NCI-H82 treated with DMSO at 0.1 percent for 48 hours (cell line): ENCODE results near the gene SPATA17.
"Not testable (repeated sequence)": the region's sequence is repeated elsewhere in the genome, so short reads cannot be mapped to it uniquely, and the experiment has no call there.

Experiments used
- DNase-seq: peaks from one replicate; lab custom pipeline; 2025; ENCODE audit not compliant: unreplicated experiment; lab: John Stamatoyannopoulos, UW

SPATA17 gene

DNA sequence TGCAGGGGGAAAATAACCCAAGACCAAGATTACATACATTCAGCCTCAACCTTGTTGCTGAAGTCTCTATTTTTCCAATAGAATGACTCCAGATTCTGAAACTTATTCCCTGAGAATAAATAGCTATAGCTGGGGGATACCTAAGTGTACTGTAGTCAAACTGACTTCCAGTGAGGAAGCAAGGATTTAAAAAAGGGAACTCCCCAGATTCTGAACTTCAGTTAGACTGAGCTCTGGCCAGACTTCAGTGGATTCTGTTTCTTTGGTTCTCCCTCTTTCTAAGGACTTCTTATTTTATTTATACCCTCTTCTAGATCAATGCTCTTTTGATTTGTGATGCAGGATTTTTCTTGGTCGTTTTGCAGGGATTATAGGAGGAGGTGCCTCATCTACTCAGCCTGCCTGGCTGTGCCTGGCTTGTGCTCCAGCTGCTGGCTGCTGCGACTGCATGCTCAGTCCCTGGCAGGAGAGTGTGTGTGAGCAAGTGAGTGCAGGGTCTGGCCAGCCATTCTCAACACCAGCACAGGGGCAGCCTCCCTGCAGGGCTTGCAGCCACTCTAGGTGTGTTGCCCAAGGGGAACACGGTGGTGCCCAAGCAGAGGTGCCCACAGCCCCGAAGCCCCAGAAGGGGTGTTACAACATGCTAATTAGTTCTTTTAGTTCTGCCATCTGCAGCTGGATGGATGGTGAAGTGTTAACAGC is 43.0 kb downstream of the SPATA17 start:
- DNase-seq: no peak

DNA sequence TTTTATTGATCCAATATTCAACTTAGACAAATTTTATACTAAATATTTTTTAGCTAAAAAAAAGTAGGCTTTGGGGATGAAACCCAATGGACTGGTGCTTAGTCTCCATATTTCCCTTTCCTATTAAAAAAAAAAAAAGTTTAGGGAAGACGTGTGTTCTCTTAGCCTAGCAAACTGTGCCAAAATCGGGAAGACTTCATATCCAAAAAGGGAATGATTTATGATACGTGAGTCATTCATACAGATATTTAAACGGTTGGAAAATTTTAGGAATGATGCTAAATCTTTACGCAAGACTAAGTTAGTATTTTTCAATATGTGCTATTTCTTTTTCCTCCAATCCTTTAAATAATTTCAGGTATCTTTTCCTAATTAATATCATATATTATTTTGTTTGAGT is 50.7 kb downstream of the SPATA17 start:
- no peak for DNase-seq

DNA sequence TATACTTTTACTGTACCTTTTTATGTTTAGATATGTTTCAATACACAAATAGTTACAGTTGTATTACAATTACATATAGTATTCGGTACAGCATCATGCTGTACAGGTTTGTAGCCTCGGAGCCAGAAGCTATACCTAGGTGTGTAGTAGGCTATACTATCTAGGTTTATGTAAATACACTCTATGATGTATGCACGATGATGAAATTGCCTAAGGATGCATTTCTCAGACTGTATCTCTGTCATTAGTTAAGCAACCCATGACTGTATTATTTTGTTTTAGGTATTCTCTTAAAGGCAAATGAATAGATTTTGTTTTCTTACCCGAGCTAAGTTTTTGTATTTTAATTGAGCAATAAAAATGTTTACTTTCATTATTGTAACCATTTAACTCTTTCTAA is 56.4 kb downstream of the SPATA17 start:
- no peak for DNase-seq

DNA sequence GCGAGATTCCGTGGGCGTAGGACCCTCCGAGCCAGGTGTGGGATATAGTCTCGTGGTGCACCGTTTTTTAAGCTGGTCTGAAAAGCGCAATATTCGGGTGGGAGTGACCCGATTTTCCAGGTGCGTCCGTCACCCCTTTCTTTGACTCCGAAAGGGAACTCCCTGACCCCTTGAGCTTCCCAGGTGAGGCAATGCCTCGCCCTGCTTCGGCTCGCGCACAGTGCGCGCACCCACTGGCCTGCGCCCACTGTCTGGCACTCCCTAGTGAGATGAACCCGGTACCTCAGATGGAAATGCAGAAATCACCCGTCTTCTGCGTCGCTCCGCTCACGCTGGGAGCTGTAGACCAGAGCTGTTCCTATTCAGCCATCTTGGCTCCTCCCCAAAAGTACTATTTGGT is 65.0 kb downstream of the SPATA17 start:
- DNase-seq: not testable (repeated sequence)

DNA sequence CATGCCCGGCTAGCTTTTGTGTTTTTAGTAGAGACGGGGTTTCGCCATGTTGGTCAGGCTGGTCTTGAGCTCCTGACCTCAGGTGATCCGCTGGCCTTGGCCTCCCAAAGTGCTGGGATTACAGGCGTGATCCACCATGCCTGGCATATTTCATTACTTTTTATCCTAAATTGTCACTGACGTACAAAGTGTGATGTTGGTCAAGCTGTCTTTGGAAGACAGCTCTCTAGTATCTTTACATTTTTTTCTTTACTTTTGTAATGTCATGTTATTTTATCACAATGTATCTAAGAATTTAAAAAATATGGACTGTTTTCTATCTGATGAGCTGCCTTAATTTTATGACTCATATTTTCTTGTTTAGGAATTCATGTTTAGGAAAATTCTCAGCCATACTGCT is 72.2 kb downstream of the SPATA17 start:
- no peak for DNase-seq

DNA sequence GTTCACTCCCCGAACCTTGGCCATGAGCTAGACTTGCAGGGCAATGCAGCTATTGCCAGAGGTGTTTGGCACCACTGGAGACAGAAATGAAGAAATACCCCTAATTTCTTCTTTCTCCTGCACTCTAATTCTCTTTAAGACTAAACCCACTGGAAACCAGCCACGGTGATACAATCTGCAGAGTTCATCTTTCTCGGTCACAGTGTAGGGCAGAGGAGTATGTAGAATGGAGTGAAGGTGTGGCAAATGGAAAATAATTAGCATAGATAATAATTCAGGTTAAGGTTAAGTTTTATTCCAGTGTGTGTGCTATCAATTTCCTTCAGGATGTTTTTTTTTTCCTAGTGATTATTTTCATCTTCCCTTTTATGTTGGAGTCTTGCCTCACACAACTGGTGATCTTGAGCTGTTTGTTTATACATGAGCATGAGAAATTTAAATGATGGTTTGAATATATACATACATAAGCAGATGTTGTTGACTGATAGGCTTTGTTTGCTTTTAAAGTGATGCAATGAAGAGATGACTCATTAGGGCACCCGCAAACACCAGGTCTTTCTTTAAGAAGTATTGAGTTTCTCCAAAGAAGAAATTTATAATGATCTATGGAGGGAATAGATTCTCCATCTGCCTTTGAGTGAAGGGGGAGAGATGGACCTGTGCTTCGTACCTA is 81.9 kb downstream of the SPATA17 start:
- no peak for DNase-seq

DNA sequence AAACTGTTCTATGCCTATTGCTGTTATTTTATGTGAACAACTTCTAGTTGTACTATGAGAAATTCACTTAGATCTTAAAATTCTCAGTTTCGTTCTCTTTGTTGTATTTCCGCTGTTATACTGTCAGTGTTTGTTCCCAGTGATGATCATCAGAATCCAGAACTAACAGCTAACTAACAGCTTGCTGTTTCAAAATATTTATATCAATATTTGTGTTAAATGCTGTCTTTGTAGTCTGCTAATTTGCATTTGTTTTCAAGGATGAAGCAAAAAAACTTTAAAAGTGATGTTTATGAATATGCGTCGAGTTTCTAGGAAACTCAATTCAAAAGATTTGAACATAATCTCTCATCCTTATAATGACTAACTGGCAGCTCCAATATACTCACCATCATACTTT is 84.5 kb downstream of the SPATA17 start:
- no peak for DNase-seq

DNA sequence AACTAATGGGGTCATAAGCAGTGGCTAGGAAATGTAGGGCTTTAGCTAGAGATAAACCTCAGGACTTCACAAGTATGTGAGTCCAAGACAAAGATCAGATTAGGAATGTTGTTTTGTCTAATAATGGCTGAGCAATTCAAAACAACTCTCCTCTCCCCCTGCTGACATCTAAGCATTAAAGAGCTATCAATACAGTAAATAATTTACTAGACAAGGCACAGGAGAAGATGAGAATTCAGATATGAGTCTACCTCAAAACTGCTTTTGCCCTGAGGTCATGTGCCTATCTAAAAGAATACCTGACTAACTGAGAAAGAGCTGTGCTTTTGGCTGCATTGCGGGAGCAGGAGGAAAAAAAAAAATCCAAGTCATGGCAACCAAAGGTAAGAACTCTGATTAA is 86.8 kb downstream of the SPATA17 start:
- DNase-seq: no peak

DNA sequence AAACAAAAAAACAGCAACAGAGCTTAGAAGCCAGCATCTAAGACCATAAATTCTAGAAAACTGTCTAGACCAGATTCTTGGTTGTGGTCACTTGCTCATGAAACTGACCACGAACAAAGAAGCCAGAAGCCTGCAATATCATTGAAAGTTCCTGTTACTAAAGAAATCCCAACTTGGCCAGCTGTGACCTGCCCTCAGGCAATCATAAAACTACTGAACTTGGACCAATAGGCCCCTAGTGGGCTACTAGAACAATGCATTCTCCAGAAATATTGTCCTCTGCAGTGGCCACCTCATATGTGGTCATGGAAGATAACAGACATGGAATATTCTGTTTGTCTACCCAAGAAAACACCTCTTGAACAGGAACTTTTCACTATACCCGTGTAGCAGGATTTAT is 87.7 kb downstream of the SPATA17 start:
- no peak for DNase-seq

DNA sequence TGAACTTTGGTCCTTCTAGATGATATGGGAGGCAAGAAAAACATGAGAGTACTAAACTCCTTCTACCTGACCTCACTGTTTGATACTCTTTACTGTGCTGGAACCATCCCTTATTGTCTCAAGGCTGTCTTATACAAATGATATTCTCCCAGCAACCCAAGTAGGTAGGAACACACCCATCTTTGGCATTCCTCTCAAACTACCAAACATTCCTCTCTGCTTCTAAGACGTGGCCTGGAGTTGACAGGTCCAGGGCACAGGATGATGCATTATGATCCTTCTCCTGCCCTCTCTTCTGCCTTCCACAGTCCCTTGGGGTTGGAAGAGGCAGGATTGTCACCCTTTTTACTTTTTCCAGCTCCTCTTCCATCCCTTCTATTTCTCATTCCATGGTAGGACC is 90.5 kb downstream of the SPATA17 start:
- no peak for DNase-seq

DNA sequence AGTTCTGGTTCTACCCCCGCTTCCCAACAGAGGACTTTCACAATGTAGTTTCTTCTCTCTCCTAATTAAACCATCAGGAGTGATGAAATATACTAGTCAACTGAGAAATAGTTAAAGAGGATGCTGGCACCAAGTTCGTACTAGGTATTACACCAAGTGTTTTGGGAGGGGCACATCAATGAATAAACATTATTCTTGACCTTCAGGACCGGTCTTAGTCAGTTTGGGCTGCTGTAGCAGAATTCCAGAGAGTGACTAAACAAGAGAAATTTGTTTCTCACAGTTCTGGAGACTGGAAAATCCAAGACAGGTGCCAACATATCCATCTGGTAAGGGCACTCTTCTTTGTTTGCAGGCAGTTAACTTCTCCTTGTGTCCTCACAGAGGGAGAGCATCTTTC is 103.8 kb downstream of the SPATA17 start:
- no peak for DNase-seq

DNA sequence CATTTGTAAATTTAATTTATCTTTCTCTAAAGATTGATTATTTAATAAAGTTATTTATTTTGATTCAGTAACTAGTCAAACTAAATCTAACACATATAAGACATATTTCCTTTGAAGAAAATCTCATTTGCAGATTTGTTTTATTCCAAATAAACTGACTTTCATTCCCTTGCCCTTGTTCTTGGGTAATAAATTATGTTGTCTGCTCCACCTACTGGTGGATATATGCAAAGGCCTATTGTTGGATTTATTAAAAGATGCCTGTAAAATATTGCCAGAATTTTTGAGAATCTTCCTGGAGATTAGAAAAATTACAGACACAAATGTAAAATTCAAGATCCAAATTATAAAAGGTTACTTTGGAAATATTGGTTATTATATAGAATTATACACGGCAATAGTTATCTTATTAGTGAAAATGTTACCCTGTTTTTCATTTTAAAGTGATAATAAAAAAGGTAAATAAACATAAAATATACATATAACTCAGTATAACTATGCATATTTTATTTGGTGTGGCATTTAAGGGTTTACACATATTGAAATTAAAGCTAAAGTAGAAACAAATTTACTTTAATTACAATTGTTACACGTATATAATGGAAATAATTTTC is 116.1 kb downstream of the SPATA17 start:
- peak; percentile 27 for DNase-seq

DNA sequence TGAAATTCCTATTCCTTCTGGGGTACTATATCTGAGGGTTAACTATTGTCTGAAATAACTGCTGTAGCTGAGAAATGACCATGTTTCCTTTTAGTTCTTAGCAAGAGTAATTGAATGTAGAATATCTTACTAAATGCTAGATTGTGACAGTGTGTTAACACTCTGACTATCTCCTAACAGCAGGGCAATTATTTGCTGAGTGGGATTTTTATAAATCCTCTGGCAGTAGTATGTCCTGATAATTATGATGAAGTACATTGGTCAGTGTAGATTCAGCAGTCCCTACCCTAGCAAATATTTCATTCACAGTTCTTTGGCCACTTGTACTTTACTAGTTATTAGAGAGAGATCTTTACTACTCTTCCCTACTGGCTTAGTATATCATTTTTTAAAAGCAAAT is 138.6 kb downstream of the SPATA17 start:
- DNase-seq: no peak

DNA sequence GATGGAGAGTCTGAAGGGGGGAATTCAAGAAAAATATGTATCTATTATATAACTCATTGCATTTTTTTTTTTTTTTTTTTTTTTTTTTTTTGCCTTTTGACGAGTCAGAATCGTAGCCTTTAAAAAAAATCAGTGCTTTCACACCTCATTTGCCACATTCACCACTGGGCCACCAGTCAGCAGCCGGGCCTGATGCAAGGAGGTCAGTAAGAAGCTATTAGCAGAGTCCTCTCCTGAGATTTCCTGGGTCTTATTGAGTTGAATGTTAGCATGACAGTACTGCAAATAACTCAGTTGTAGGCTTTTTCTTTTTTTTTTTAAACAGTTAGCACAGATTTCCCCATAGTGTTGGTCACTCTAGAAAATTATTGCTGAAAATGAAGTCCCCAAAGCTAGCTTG is 139.8 kb downstream of the SPATA17 start:
- DNase-seq: no peak

DNA sequence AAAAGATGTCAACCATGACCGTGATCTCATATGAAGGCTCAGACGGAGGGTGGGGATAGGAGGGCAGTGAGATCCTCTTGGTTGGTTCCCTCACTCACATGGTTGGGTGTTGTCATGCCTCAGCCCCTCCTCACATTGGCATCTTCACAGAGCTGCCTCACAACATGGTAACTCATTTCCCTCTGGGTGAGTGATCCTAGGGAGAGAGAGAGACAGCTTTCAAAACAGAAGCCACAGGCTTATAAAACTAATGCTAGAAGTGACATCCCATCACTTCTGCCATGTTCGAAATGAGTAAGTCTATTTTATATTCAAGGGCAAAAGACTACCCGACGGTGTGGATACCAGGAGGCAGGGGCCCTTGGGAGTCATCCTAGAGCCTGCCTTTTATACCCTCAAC is 145.5 kb downstream of the SPATA17 start:
- DNase-seq: no peak

DNA sequence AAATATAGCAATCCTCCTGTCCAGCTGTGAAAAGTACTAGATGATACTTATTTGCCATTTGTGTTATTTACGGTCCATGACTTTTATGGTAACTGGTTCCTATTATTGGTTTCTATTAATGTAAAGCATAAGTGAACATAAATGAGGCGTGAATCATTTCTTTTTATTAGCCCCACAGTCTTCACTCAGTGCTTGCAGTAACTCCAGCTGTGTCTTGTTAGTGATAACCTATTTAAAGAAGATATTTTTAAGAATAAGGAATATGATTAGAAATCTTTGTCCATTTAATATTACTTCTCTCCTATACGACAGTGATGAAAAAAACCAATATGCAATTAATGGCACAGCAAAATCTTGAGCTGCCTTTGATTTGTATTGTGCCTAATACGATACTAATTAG is 149.9 kb downstream of the SPATA17 start:
- no peak for DNase-seq

DNA sequence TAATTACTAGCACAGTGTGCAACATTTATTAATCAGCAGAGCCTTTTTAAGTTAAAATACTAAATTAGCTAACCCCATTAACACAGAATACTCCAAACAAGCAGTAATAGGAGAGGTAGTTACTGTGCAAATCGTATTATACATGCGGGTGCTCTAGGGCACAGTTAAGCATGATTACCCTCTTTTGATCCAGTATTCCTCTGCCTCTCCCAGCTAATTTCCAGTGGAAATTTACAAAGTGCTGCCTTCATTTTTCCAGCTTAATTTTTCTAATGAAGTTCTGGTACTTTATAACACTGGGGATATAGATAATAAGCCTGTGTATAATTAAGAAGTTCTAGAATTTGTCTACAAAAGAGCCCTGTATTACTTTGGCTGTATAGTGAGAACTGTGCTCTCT is 159.9 kb downstream of the SPATA17 start:
- no peak for DNase-seq

DNA sequence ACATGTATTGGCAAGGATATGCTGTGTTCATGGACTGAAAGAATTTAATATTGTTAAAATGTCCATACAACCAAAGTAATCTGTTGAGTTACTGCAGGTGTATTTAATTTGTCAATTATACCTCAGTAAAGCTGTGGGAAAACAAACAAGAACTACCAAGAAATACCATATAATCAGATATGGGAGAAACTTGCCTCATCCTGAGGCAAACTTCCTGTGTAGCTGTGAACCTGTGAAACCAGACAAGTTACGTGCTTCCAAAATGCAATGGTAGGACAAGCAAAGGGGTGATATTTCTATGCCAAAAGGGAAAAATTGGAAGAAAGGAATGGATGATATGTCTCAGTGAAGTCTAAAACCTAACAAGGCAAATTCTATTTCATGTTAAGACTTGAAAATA is 174.6 kb downstream of the SPATA17 start:
- no peak for DNase-seq

DNA sequence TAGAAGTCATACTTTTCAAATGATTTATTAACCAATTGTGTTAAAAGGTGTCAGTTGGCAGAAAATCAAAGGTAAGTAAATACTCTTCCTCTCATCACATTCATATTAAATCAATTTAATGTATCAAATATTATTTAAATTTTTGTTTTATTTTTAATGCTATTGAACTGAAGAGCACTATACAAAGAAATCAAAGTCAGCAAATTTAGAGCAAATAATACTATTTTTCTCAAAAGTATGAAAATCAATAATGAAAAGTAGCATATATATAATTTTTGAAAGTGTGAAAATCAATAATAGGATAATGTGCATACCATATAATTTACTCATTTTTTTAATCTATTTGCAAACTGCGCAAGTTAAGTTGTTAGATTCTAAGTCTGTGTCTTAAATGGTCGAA is 181.0 kb downstream of the SPATA17 start:
- DNase-seq: no peak

DNA sequence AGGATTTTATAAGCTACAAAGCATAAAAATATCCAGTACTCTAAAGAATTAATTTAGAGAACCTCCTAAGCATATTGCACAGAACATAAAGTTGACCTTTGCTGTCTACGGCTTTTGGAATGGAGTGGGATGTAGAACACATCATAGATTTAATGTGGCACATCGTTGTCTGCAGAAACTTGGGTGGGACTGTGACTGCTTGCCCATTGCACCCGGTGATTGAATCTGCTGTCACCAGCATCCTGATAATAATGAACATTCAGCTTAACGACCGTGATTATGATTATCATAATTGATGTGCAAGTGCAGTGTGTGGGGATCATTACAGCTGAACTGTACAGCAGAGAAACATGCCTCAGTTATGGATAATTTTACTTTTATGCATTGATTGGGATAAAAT is 181.9 kb downstream of the SPATA17 start:
- no peak for DNase-seq

DNA sequence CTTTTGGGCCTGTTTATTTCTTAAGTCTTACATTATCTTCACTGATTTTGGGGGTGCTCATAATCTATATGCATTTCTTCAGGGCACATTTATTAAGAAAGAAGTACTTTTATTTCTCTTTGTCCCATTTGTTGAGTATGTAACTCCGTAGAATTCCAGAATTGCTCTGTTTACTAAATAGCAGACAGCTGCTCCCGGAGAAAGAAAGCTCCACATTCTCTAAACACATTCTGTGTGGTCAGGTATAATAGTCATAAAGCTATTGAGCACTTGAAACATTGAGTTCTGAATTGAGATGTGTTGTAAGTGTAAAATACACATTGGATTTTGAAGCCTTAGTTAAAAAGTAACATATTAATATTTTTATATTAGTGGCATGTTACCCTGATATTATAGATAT is 206.5 kb downstream of the SPATA17 start:
- DNase-seq: no peak

DNA sequence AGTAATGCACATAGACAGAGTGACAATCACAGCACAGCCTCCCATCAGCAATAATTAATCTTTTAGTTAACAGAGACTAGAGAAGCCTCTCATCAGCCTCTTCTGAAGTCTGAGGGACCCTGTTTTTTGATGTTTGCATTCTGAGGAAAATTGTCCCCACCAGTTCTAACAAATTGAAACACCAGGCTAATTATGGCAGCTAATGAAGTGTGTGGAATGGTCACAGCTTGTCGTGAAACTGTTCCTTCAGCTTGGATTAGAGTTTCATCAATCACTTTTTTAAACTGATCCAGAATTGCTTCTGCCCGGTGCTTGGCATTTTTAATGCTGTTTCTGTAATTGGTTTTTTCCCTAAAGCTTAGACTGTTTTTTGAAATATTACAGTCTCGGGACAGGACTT is 208.0 kb downstream of the SPATA17 start:
- DNase-seq: no peak

DNA sequence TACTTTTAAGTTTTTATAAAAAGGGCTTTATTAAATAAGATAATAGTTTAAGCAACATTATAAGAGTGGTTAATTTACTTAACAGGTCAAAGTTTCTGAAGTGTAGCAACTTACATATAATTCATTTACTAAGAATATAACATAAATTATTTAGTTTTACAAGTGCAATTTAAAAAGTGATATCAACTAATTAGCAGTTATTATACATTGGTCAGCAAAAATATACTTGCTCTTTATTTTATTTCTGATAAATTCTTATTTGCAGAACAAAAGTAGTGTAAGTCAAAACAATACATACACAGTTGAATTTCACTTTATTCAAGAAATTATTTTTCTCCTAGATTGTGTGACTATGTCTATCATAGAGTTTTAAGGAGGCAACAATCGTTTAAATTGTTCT is 215.6 kb downstream of the SPATA17 start:
- no peak for DNase-seq
